Mucosa of stomach (tissue), 1 donor: ENCODE measurements around the gene AJAP1.

Experiments used
- H3K27me3 ChIP-seq: one replicate; pipeline ENCODE4 v1.7.0; 2013; ENCODE audit warnings: mild to moderate bottlenecking, low read length; ENCODE audit not compliant: control insufficient read depth, insufficient read depth
- H3K36me3 ChIP-seq: one replicate; pipeline ENCODE4 v1.7.0; 2013; ENCODE audit warnings: low read length; ENCODE audit not compliant: control insufficient read depth, insufficient read depth
- H3K4me1 ChIP-seq: one replicate; pipeline ENCODE4 v1.7.0; 2013; ENCODE audit warnings: mild to moderate bottlenecking, low read length; ENCODE audit not compliant: control insufficient read depth, insufficient read depth
- H3K4me3 ChIP-seq: one replicate; pipeline ENCODE4 v1.7.0; 2013; ENCODE audit warnings: low read length
- H3K9ac ChIP-seq: one replicate; pipeline ENCODE4 v1.7.0; 2013; ENCODE audit warnings: mild to moderate bottlenecking, low read length, moderate library complexity
- H3K9me3 ChIP-seq: one replicate; pipeline ENCODE4 v1.7.0; 2013; ENCODE audit warnings: mild to moderate bottlenecking, low read length, moderate library complexity; ENCODE audit not compliant: control insufficient read depth
- donor health status: Pancreatic carcinoma.

Gene AJAP1

GRCh38 chr1:4701276-4701675, 46.9 kb downstream of the AJAP1 start:
- no peaks in the 10 kb centered on the region for H3K9me3 ChIP-seq
- H3K27me3 ChIP-seq = peaks cover 2% of the 10 kb centered on the region
- H3K36me3 ChIP-seq = no peaks in the 10 kb centered on the region
- H3K4me3 ChIP-seq = no peak overlapping the region
- H3K4me1 ChIP-seq = no peaks in the 10 kb centered on the region
- H3K9ac ChIP-seq = no peak overlapping the region

- H3K4me1 ChIP-seq = no peaks in the 10 kb centered on the region
- no peak overlapping the region for H3K9ac ChIP-seq
- H3K36me3 ChIP-seq = no peaks in the 10 kb centered on the region
- H3K9me3 ChIP-seq = no peaks in the 10 kb centered on the region
- H3K27me3 ChIP-seq = peaks cover 2% of the 10 kb centered on the region
- no peak overlapping the region for H3K4me3 ChIP-seq
Measured at GRCh38 chr1:4702464-4702863, 48.1 kb downstream of the AJAP1 start.

GRCh38 chr1:4702932-4703331, 48.5 kb downstream of the AJAP1 start:
- no peaks in the 10 kb centered on the region for H3K27me3 ChIP-seq

GRCh38 chr1:4703646-4704045, 49.2 kb downstream of the AJAP1 start:
- Histone ChIP-seq H3K36me3 (no peaks in the 10 kb centered on the region), H3K4me1 (no peaks in the 10 kb centered on the region), H3K27me3 (no peaks in the 10 kb centered on the region), H3K4me3 (no peak overlapping the region), H3K9ac (no peak overlapping the region), H3K9me3 (no peaks in the 10 kb centered on the region)

More at GRCh38 chr1:4702932-4703331, 48.5 kb downstream of the AJAP1 start:
- Histone ChIP-seq H3K9me3 (no peaks in the 10 kb centered on the region), H3K4me3 (no peak overlapping the region), H3K9ac (no peak overlapping the region), H3K4me1 (no peaks in the 10 kb centered on the region), H3K36me3 (no peaks in the 10 kb centered on the region)

GRCh38 chr1:4708840-4709507, 54.6 kb downstream of the AJAP1 start:
- Histone ChIP-seq H3K4me3 (no peak overlapping the region), H3K9ac (no peak overlapping the region)

GRCh38 chr1:4709641-4710040, 55.2 kb downstream of the AJAP1 start:
- no peaks in the 10 kb centered on the region for H3K4me1 ChIP-seq
- no peaks in the 10 kb centered on the region for H3K9me3 ChIP-seq
- H3K27me3 ChIP-seq = no peaks in the 10 kb centered on the region
- H3K36me3 ChIP-seq = no peaks in the 10 kb centered on the region
- H3K4me3 ChIP-seq = no peak overlapping the region
- no peak overlapping the region for H3K9ac ChIP-seq

More at GRCh38 chr1:4708840-4709507, 54.6 kb downstream of the AJAP1 start:
- no peaks in the 10 kb centered on the region for H3K4me1 ChIP-seq
- no peaks in the 10 kb centered on the region for H3K9me3 ChIP-seq
- no peaks in the 10 kb centered on the region for H3K36me3 ChIP-seq
- H3K27me3 ChIP-seq = no peaks in the 10 kb centered on the region

- no peaks in the 10 kb centered on the region for H3K36me3 ChIP-seq
- H3K4me1 ChIP-seq = no peaks in the 10 kb centered on the region
- no peaks in the 10 kb centered on the region for H3K27me3 ChIP-seq
- no peak overlapping the region for H3K4me3 ChIP-seq
- no peaks in the 10 kb centered on the region for H3K9me3 ChIP-seq
- no peak overlapping the region for H3K9ac ChIP-seq
Measured at GRCh38 chr1:4710592-4711415, 56.4 kb downstream of the AJAP1 start.

- no peaks in the 10 kb centered on the region for H3K36me3 ChIP-seq
- H3K27me3 ChIP-seq = no peaks in the 10 kb centered on the region
- no peak overlapping the region for H3K4me3 ChIP-seq
- H3K9ac ChIP-seq = no peak overlapping the region
- no peaks in the 10 kb centered on the region for H3K4me1 ChIP-seq
- H3K9me3 ChIP-seq = no peaks in the 10 kb centered on the region
Measured at GRCh38 chr1:4711416-4712275, 57.2 kb downstream of the AJAP1 start.

- no peaks in the 10 kb centered on the region for H3K27me3 ChIP-seq
- H3K4me3 ChIP-seq = no peak overlapping the region
- no peak overlapping the region for H3K9ac ChIP-seq
Measured at GRCh38 chr1:4713669-4714068, 59.3 kb downstream of the AJAP1 start.

GRCh38 chr1:4716406-4716805, 62.0 kb downstream of the AJAP1 start:
- Histone ChIP-seq H3K27me3 (no peaks in the 10 kb centered on the region), H3K9ac (no peak overlapping the region), H3K4me3 (no peak overlapping the region), H3K4me1 (no peaks in the 10 kb centered on the region), H3K9me3 (no peaks in the 10 kb centered on the region), H3K36me3 (no peaks in the 10 kb centered on the region)

More at GRCh38 chr1:4713669-4714068, 59.3 kb downstream of the AJAP1 start:
- Histone ChIP-seq H3K4me1 (no peaks in the 10 kb centered on the region), H3K36me3 (no peaks in the 10 kb centered on the region), H3K9me3 (no peaks in the 10 kb centered on the region)

- Histone ChIP-seq H3K4me1 (no peaks in the 10 kb centered on the region), H3K4me3 (no peak overlapping the region), H3K9me3 (no peaks in the 10 kb centered on the region), H3K27me3 (no peaks in the 10 kb centered on the region), H3K9ac (no peak overlapping the region), H3K36me3 (no peaks in the 10 kb centered on the region)
Measured at GRCh38 chr1:4718071-4718470, 63.7 kb downstream of the AJAP1 start.

GRCh38 chr1:4723106-4723505, 68.7 kb downstream of the AJAP1 start:
- Histone ChIP-seq H3K36me3 (no peaks in the 10 kb centered on the region), H3K4me3 (no peak overlapping the region), H3K4me1 (no peaks in the 10 kb centered on the region), H3K9ac (no peak overlapping the region), H3K9me3 (no peaks in the 10 kb centered on the region), H3K27me3 (no peaks in the 10 kb centered on the region)
